HEK293 (cell line): ENCODE measurements around the gene TMIGD1.
A peak's percentile ranks its signal among the peaks of the same experiment; 100 is the strongest.

Experiments
- CTCF ChIA-PET: fragments of 350-600 bp; formaldehyde crosslinking; extraction: SDS; loops from one replicate; lab custom pipeline; 2021; ENCODE audit warnings: antibody characterized with exemption; lab: Yijun Ruan, JAX
- POLR2A ChIA-PET: fragments of 300-600 bp; formaldehyde crosslinking; extraction: SDS; loops from one replicate; lab custom pipeline; 2020; ENCODE audit warnings: antibody characterized with exemption, inconsistent platforms; lab: Yijun Ruan, JAX
- H3K27ac ChIP-seq: fragments of 200-500 bp; sonication (Bioruptor generic); 2 replicates; pipeline ENCODE4 v1.5.1; 2014; ENCODE audit warnings: low read depth, low read length, control low read depth, inconsistent platforms; ENCODE audit errors: extremely low read depth
- H3K36me3 ChIP-seq, 2 experiments: fragments of 200-500 bp in 1 of 2; sonication (Bioruptor generic) in 1 of 2; 1 replicate in 1 of 2; 2 replicates in 1 of 2; pipeline ENCODE4 v1.5.1; 2014 to 2017; ENCODE audit warnings: inconsistent platforms in 2 of 2, low read length in 2 of 2; ENCODE audit not compliant: control insufficient read depth in 2 of 2, insufficient read depth in 1 of 2
- H3K4me1 ChIP-seq: fragments of 200-500 bp; sonication (Bioruptor generic); 2 replicates; pipeline ENCODE4 v1.5.1; 2014; ENCODE audit warnings: mild to moderate bottlenecking, low read length, inconsistent platforms; ENCODE audit not compliant: control insufficient read depth, insufficient read depth
- H3K4me3 ChIP-seq: 2 replicates; pipeline ENCODE4 v1.5.1; 2011; ENCODE audit warnings: low read depth, mild to moderate bottlenecking, control low read depth, low read length, moderate library complexity
- H3K9me3 ChIP-seq: fragments of 200-500 bp; sonication (Bioruptor generic); 2 replicates; pipeline ENCODE4 v1.5.1; 2014; ENCODE audit warnings: low read depth, low read length, inconsistent platforms; ENCODE audit not compliant: control insufficient read depth, insufficient read depth
- AEBP2 ChIP-seq: fragments of 450-650 bp; formaldehyde crosslinking; IDR thresholded peaks from 2 replicates; pipeline ENCODE4 v1.5.1; 2016; ENCODE audit warnings: missing biosample characterization, missing genetic modification characterization, borderline replicate concordance
- KLF8 ChIP-seq: fragments of 450-650 bp; formaldehyde crosslinking; IDR thresholded peaks from 2 replicates; pipeline ENCODE4 v1.5.1; 2016; ENCODE audit warnings: missing biosample characterization, missing genetic modification characterization
- PRDM10 ChIP-seq: fragments of 450-650 bp; formaldehyde crosslinking; IDR thresholded peaks from 2 replicates; pipeline ENCODE4 v1.5.1; 2016; ENCODE audit warnings: missing biosample characterization, missing genetic modification characterization
- REPIN1 ChIP-seq: fragments of 450-650 bp; formaldehyde crosslinking; IDR thresholded peaks from 2 replicates; pipeline ENCODE4 v1.5.1; 2017; ENCODE audit warnings: missing biosample characterization, missing genetic modification characterization, low read depth
- SCRT1 ChIP-seq: fragments of 450-650 bp; formaldehyde crosslinking; IDR thresholded peaks from 2 replicates; pipeline ENCODE4 v1.5.1; 2016; ENCODE audit warnings: missing biosample characterization, missing genetic modification characterization, borderline replicate concordance
- ZBTB11 ChIP-seq: fragments of 450-650 bp; formaldehyde crosslinking; conservative IDR thresholded peaks from 2 replicates; pipeline ENCODE4 v1.5.1; 2016; ENCODE audit warnings: low read depth, missing biosample characterization, missing genetic modification characterization
- ZFP37 ChIP-seq: fragments of 450-650 bp; formaldehyde crosslinking; IDR thresholded peaks from 2 replicates; pipeline ENCODE4 v1.5.1; 2016; ENCODE audit warnings: missing biosample characterization, missing genetic modification characterization
- ZNF133 ChIP-seq: fragments of 450-650 bp; formaldehyde crosslinking; IDR thresholded peaks from 2 replicates; pipeline ENCODE4 v1.5.1; 2016; ENCODE audit warnings: missing biosample characterization, missing genetic modification characterization
- ZNF223 ChIP-seq: fragments of 450-650 bp; formaldehyde crosslinking; IDR thresholded peaks from 2 replicates; pipeline ENCODE4 v1.5.1; 2016; ENCODE audit warnings: missing biosample characterization, missing genetic modification characterization
- ZNF274 ChIP-seq, 2 experiments: fragments of 200-500 bp in 1 of 2; fragments of 450-650 bp in 1 of 2; sonication (Bioruptor generic) in 1 of 2; formaldehyde crosslinking in 1 of 2; IDR thresholded peaks; 2 replicates each; pipeline versions ENCODE4 v1.5.1 to v1.6.1; 2014 to 2016; ENCODE audit warnings: borderline replicate concordance in 1 of 2, inconsistent platforms in 1 of 2, low read length in 1 of 2, missing biosample characterization in 1 of 2, missing genetic modification characterization in 1 of 2
- ZNF335 ChIP-seq: fragments of 450-650 bp; formaldehyde crosslinking; conservative IDR thresholded peaks from 2 replicates; pipeline ENCODE4 v1.5.1; 2016; ENCODE audit warnings: missing biosample characterization, missing genetic modification characterization
- ZNF596 ChIP-seq: fragments of 450-650 bp; IDR thresholded peaks from 2 replicates; pipeline ENCODE4 v1.5.0; 2018; ENCODE audit warnings: missing biosample characterization, mild to moderate bottlenecking, missing genetic modification characterization, moderate library complexity
- ZNF600 ChIP-seq: fragments of 450-650 bp; formaldehyde crosslinking; IDR thresholded peaks from 2 replicates; pipeline ENCODE4 v1.5.1; 2016; ENCODE audit warnings: missing biosample characterization, missing genetic modification characterization
- ZNF626 ChIP-seq: fragments of 450-650 bp; sonication (Bioruptor Pico); formaldehyde crosslinking; IDR thresholded peaks from 2 replicates; pipeline ENCODE4 v1.5.1; 2018; ENCODE audit warnings: missing biosample characterization, missing genetic modification characterization, inconsistent platforms
- ZNF654 ChIP-seq: fragments of 450-650 bp; formaldehyde crosslinking; IDR thresholded peaks from 2 replicates; pipeline ENCODE4 v1.5.1; 2016; ENCODE audit warnings: low read depth, missing biosample characterization, missing genetic modification characterization
- ZXDB ChIP-seq: fragments of 450-650 bp; formaldehyde crosslinking; IDR thresholded peaks from 2 replicates; pipeline ENCODE4 v1.5.1; 2016; ENCODE audit warnings: missing biosample characterization, missing genetic modification characterization
- TF ChIP-seq, protein P1 (sequence below): fragments of 450-650 bp; formaldehyde crosslinking; IDR thresholded peaks from 2 replicates; pipeline ENCODE4 v1.5.1; 2016; ENCODE audit warnings: missing biosample characterization, missing genetic modification characterization
- TF ChIP-seq, protein P2 (sequence below): fragments of 450-650 bp; IDR thresholded peaks from 2 replicates; pipeline ENCODE4 v1.5.1; 2018; ENCODE audit warnings: missing biosample characterization, mild to moderate bottlenecking, missing genetic modification characterization
- TF ChIP-seq, protein P3 (sequence below): fragments of 450-650 bp; formaldehyde crosslinking; IDR thresholded peaks from 2 replicates; pipeline ENCODE4 v1.5.1; 2016; ENCODE audit warnings: missing biosample characterization, missing genetic modification characterization

TMIGD1 gene

DNA sequence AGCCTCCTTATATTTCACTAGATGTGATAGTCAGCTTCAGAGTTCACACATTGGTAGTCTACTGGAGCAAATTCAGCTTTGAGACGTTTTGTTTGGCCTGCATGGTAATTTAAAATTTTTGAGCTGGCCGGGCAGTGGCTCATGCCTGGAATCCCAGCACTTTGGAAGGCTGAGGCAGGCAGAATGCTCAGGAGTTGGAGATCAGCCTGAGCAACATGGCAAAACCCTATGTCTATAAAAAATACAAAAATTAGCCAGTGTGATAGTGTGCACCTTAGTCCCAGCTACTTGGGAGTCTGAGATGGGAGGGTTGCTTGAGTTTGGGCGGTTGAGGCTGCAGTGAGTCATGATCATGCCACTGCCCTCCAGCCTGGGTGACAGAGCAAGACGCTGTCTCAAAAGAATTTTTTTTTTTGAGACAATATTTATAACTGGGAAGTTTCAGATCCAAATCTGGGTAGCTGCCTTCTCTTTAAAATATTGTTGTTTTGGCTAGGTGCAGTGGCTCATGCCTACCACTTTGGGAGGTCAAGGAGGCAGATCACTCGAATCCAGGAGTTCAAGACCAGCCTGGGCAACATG, 37.3 kb downstream of the TMIGD1 start:
- H3K27ac ChIP-seq, result no peak overlapping the region
- CTCF ChIA-PET, result interaction anchor here (0.6 to 0.7 kb wide), 2 partner anchors 133 to 180 kb away, joined by 3 read pairs; no protein-coding TSS in a partner anchor
- TF ChIP-seq ZNF600 (tag by site-specific recombination), result no peak
- no peak for TF ChIP-seq ZFP37
- TF ChIP-seq ZXDB, result no peak
- no peak for TF ChIP-seq KLF8 (tag by site-specific recombination)
- TF ChIP-seq ZNF274 (IDR thresholded peaks at IDR 0.05; ENCODE audit: low read length), result no peak
- no peak for TF ChIP-seq ZNF274 (tag by site-specific recombination; IDR thresholded peaks at IDR 0.05; ENCODE audit: borderline replicate concordance)
- no peak for TF ChIP-seq ZNF654 (tag by site-specific recombination)
- TF ChIP-seq ZNF133, result no peak
- no peak for TF ChIP-seq AEBP2 (tag by site-specific recombination)
- TF ChIP-seq, protein P1, sequence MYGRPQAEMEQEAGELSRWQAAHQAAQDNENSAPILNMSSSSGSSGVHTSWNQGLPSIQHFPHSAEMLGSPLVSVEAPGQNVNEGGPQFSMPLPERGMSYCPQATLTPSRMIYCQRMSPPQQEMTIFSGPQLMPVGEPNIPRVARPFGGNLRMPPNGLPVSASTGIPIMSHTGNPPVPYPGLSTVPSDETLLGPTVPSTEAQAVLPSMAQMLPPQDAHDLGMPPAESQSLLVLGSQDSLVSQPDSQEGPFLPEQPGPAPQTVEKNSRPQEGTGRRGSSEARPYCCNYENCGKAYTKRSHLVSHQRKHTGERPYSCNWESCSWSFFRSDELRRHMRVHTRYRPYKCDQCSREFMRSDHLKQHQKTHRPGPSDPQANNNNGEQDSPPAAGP (tag by site-specific recombination), result no peak
- TF ChIP-seq ZBTB11 (tag by site-specific recombination), result no peak
- no peak for TF ChIP-seq REPIN1 (tag by site-specific recombination)
- TF ChIP-seq, protein P2, sequence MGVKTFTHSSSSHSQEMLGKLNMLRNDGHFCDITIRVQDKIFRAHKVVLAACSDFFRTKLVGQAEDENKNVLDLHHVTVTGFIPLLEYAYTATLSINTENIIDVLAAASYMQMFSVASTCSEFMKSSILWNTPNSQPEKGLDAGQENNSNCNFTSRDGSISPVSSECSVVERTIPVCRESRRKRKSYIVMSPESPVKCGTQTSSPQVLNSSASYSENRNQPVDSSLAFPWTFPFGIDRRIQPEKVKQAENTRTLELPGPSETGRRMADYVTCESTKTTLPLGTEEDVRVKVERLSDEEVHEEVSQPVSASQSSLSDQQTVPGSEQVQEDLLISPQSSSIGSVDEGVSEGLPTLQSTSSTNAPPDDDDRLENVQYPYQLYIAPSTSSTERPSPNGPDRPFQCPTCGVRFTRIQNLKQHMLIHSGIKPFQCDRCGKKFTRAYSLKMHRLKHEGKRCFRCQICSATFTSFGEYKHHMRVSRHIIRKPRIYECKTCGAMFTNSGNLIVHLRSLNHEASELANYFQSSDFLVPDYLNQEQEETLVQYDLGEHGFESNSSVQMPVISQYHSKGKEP, result no peak
- no peak for TF ChIP-seq ZNF596 (tag by site-specific recombination)
- no peak for TF ChIP-seq ZNF223
- POLR2A ChIA-PET, result interaction anchor here (1.6 kb wide), 1 partner anchor 30 kb away, joined by 3 read pairs; no protein-coding TSS in a partner anchor
- no peak overlapping the region for H3K4me3 ChIP-seq
- H3K36me3 ChIP-seq, result no peaks in the 10 kb centered on the region
- no peaks in the 10 kb centered on the region for H3K4me1 ChIP-seq
- no peaks in the 10 kb centered on the region for H3K9me3 ChIP-seq

- POLR2A ChIA-PET, result interaction anchor here (0.6 to 2.6 kb wide), 11 partner anchors 11 to 187 kb away, joined by 3 to 12 read pairs (median 4); no protein-coding TSS in a partner anchor
- Histone ChIP-seq H3K9me3 (no peaks in the 10 kb centered on the region), H3K4me1 (no peaks in the 10 kb centered on the region; the same call in 1 of the 2 replicates), H3K27ac (peak overlapping the region; percentile 85; the same call in 1 of the 2 replicates), H3K36me3 (peaks cover 24 to 26% of the 10 kb centered on the region in 2 experiments), H3K4me3 (peak overlapping the region; percentile 88)
- CTCF ChIA-PET, result interaction anchor here (0.7 to 2.7 kb wide), 6 partner anchors 10 to 532 kb away, joined by 3 to 26 read pairs (median 5); partner anchors contain the start of gene CRLF3
- TF ChIP-seq ZNF335 (tag by site-specific recombination) (peak; percentile 35; the same call in 1 of the 2 replicates), PRDM10 (tag by site-specific recombination) (peak; percentile 19; the same call in 1 of the 2 replicates), ZNF626 (no peak), SCRT1 (peak; percentile 26; the same call in 1 of the 2 replicates)
- TF ChIP-seq, protein P3, sequence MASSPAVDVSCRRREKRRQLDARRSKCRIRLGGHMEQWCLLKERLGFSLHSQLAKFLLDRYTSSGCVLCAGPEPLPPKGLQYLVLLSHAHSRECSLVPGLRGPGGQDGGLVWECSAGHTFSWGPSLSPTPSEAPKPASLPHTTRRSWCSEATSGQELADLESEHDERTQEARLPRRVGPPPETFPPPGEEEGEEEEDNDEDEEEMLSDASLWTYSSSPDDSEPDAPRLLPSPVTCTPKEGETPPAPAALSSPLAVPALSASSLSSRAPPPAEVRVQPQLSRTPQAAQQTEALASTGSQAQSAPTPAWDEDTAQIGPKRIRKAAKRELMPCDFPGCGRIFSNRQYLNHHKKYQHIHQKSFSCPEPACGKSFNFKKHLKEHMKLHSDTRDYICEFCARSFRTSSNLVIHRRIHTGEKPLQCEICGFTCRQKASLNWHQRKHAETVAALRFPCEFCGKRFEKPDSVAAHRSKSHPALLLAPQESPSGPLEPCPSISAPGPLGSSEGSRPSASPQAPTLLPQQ (tag by site-specific recombination), result peak; percentile 71; the same call in 1 of the 2 replicates
Measured at GRCh38 chr17:30292286-30292858, 41.5 kb downstream of the TMIGD1 start.
